ENCODE measurements around the gene UBAC1.
"Not testable (repeated sequence)": the region's sequence is repeated elsewhere in the genome, so short reads cannot be mapped to it uniquely, and the experiment has no call there.

UBAC1 gene

DNA sequence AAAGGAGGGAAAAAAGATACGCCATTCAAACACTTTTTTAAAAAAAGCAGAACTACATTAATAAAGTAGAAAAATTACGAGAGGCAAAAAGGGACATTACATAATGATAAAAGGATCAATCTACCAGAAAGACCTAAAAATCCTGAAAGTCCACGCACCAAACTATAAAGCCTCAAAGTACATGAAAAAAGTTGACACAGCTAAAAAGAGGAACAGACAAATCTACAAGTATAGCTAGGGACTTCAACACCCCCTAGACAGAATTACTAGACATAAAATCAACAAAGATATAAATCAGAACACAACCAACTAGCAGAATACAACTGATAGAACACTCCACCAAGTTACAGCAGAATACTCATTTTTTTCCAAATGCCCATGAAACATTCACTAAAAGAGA is 65.0 kb downstream of the UBAC1 start:
- no peak for TF ChIP-seq JUND (IDR thresholded peaks at IDR 0.05; ENCODE audit: low read depth)
- in situ Hi-C loops (cut with HindIII; ENCODE audit: low pct_unique_long_range_greater_than_20kb, low sequenced_read_pairs) = no loop called here
- no peak for DNase-seq (ENCODE audit: low read depth in 1 of 2, low spot score in 1 of 2)

DNA sequence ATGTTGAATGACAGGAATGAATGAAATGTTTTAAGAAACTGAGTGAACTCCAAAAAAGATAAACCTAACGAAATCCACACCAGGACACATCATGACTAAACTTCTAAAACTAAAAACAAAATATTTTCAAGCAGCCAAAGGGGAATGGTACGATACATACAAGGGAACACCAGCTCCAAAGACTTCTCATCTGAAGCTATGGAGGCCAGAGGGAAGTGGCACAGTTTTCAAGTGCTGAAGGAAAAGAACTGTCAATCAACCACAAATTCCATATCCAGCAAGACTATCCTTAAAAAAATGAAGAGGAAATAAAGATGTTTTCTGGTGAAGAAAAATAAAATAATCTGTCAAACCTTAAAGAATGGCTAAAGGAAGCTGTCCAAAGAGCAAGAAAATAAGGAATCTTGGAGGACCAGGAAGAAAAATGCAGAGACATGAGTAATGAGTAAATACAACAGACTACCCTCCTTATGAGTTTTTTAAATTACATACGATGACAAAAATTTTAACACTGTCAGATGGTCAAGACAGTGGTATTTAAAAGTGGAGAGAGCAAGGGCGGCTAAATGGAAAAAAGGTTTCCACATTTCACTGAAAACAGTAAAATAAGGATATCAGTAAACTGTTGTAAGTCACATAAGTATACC is 65.8 kb downstream of the UBAC1 start:
- no peak for DNase-seq (ENCODE audit: low read depth in 1 of 2, low spot score in 1 of 2)
- in situ Hi-C loops (cut with HindIII; ENCODE audit: low pct_unique_long_range_greater_than_20kb, low sequenced_read_pairs) = no loop called here
- no peak for TF ChIP-seq JUND (IDR thresholded peaks at IDR 0.05; ENCODE audit: low read depth)

DNA sequence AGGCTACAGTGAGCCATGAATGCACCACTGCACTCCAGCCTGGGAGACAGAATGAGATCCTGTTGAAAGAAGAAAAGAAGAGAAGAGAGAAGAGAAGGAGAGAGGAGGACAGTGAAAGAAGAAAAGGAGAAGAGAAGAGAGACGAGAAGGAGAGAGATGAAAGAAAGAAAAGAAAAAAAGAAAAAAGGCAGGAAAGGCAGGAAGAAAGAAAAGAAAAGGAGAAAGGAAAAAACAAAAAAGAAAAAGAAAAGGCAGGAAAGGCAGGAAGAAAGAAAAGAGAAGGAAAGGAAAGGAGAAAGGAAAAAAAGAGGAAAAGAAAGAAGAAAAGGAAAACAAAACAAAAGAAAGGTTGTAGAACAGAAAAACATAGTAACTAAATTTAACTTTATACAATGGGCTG is 68.1 kb downstream of the UBAC1 start:
- DNase-seq (ENCODE audit: low read depth in 1 of 2, low spot score in 1 of 2) = no peak
- in situ Hi-C loops (cut with HindIII; ENCODE audit: low pct_unique_long_range_greater_than_20kb, low sequenced_read_pairs) = no loop called here
- no peak for TF ChIP-seq JUND (IDR thresholded peaks at IDR 0.05; ENCODE audit: low read depth)

DNA sequence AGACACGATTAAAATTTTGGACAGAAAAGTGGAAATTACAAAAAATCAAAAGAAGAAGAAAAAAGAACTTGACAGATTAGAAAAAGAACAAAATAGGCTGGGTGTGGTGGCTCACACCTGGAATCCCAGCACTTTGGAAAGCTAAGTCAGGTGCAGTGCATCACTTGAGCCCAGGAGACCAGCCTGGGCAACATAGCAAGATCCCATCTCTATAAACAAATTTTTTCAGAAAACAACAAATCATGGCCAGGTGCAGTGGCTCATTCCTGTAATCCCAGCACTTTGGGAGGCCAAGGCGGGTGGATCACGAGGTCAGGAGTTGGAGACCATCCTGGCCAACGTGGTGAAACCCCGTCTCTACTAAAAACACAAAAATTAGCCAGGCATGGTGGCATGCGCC is 68.8 kb downstream of the UBAC1 start:
- in situ Hi-C loops (cut with HindIII; ENCODE audit: low pct_unique_long_range_greater_than_20kb, low sequenced_read_pairs); DNase-seq (ENCODE audit: low read depth in 1 of 2, low spot score in 1 of 2): not testable (repeated sequence)

DNA sequence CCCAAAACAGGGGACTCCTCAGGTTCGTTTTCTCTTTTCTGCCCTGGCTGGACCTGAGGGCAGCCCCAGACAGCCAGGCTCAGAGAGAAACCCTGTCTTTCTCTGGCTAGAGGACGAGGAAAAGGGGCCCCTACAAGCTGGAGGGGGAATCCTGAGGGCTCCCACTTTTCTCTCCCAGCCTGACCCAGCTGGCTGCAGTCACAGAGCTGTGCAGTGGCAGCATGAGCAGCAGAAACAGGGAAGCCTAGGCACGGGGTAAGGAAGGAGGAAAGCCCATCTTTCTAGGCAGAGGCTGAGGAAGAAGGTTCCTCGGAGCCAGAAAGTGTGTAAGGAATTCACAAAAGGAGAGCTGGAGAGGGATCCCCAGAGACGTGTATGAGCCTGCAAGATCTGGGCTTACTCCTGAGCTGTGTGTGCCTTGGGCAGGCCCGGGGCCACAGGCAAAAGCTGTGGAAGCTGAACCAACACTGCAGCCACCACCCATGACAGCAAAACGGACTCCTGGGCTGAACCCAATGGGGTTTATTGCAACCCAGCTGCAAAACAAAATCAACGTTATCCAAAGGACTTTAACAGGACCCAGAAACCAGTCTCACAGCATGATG is 70.0 kb downstream of the UBAC1 start:
- in situ Hi-C loops (cut with HindIII; ENCODE audit: low pct_unique_long_range_greater_than_20kb, low sequenced_read_pairs) = no loop called here
- no peak for DNase-seq (ENCODE audit: low read depth in 1 of 2, low spot score in 1 of 2)
- no peak for TF ChIP-seq JUND (IDR thresholded peaks at IDR 0.05; ENCODE audit: low read depth)

DNA sequence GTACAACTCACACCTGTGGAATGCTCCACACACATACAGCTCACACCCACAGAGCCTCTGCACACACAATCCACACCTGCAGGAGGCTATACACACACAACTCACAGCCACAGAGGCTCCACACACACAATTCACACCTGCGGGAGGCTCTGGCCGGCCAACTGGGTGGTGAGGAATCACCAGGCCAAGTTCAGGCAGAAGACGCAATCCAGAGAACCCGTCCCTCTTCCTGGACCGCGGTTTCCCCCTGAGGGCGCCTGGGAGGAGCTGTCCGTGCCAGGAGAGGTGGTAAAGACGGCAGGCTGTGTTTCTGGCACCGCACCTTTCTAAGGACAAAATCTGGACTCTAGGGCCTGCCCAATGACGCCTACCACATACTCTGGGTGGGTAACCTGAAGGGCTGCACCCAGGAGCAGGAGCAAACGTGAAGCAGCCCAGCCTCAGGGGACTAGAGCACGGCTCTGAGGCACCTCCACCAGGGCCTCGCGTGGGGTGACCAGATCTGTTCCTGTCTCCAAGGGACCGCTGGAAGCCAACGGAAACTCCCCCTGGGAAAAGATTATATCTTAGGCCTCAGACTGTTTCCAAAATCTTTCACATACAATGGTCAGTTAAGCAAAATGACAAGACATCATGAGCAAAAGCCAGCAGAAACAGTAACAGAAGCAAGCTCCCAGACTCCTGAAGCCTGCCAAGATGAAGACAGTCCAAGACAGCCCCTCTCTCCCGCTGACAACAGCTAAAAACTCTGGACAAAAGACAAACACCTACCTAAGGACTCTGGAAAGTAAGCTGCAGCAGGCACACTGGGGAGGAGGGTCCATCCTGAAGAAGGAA is 70.8 kb downstream of the UBAC1 start:
- peak; percentile 84 for DNase-seq (ENCODE audit: low read depth in 1 of 2, low spot score in 1 of 2)
- in situ Hi-C loops (cut with HindIII; ENCODE audit: low pct_unique_long_range_greater_than_20kb, low sequenced_read_pairs) = no loop called here
- TF ChIP-seq JUND (IDR thresholded peaks at IDR 0.05; ENCODE audit: low read depth) = no peak

DNA sequence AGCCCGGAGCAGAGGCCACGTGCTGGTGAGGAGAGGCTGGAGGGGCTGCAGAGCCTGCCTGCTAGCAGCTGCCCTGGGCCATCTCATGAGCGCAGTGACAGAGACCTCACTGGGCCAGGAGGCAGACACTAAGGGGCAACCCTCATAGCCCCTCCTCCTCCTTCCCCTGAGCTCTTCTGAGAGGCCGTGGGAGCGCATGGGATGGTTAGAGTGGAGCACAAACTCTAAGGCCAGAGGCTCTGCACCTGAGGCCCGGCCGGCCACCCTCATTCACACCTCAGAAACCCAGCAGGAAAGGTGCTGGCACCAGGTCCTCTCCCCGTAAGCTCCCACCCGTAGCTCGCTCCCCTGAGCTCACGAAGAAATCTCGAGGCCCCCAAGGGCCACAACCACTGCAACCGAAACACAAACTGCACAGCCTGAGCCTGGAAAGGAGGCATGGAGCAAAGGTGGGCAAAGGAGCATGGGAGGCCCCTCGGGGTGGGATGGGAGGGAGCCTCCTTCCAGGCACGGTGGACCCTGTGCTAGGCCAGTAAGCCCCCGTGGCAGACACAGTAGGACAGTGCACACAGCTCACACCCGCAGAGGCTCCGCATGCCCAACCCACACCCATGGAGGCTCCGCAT is 71.5 kb downstream of the UBAC1 start:
- DNase-seq (ENCODE audit: low read depth in 1 of 2, low spot score in 1 of 2) = no peak
- in situ Hi-C loops (cut with HindIII; ENCODE audit: low pct_unique_long_range_greater_than_20kb, low sequenced_read_pairs) = no loop called here
- no peak for TF ChIP-seq JUND (IDR thresholded peaks at IDR 0.05; ENCODE audit: low read depth)

DNA sequence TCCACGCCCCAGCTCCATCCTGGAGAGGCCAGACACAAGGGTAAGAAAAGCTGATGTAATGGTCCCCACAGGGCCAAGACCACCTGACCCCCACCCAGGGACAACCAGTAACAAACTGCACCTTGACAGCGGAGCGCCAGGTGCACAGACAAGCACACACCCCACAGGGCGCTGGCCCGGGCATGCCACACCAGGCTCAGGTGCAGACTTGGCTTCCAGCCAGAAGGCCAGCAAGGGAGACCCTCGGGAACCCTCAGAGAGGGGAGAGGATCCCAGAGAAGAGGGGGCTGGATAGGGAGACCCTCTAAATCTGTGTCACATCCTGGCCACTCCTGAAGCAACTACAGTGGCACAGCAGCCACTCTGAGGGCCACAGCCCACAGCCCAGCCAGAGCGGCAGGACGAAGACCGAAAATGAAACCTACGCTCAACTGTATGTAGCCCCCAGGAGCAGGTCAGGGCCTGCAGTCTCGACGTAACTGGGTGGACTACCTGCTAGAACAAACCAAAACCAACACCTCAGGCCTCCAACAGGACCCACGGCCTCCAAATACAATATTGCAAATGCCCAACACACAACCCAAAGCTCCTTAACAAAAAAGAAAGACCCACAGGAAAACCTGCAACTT is 72.3 kb downstream of the UBAC1 start:
- TF ChIP-seq JUND (IDR thresholded peaks at IDR 0.05; ENCODE audit: low read depth) = no peak
- no peak for DNase-seq (ENCODE audit: low read depth in 1 of 2, low spot score in 1 of 2)
- in situ Hi-C loops (cut with HindIII; ENCODE audit: low pct_unique_long_range_greater_than_20kb, low sequenced_read_pairs) = no loop called here

DNA sequence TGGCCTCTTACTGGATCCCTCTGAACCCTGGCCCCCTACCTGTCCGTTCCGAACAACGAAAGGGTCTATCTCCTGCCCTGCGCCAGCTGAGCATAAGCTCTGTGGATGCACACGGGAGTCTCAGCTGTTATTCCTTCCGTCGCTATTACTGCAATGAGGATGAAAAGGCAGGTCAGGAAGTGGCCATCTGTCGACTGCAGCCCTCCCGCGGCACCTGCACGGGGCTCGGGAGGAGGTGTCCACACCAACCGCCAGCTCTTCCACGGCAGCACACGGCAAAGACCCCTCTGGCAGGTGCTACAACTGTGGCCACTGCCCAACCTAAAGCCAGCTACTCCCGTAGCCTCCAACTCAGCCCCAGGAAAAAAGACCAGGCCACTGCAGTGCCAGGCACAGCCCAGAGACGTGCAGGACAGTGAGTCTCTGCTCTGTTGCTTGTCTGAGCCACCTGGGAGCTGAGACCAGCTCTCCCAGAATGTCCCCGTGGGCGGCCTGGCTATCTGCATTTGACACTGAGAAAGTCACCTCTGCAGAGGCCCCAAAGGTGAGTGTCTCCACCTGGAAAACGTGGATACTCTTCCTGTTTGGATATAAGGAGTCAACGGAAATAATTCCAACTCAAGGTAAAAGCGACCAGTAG is 72.9 kb downstream of the UBAC1 start:
- in situ Hi-C loops (cut with HindIII; ENCODE audit: low pct_unique_long_range_greater_than_20kb, low sequenced_read_pairs) = no loop called here
- TF ChIP-seq JUND (IDR thresholded peaks at IDR 0.05; ENCODE audit: low read depth) = no peak
- DNase-seq (ENCODE audit: low read depth in 1 of 2, low spot score in 1 of 2) = no peak

DNA sequence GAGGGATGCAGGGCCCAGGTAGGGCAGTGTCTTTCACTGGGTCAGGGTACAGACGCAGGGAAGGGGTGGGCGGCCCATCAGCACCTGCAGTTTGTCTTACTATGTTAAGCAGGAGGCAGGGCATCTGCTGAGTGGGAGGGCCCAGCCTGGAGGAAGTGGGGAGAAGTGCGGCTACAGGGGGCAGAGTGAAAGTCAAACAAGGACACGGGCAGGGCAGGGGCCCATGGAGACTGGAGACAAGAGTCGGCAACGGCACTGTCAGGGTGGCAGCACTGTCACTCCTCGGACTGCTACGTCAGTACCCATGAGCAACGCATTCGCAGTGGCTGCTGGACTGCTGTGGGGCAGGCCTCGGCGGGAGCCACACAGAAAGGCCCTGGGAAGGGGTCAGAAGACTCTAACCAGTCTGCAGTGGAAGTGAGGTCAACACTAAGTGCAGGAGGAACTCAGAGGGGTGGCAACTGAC is 73.6 kb downstream of the UBAC1 start:
- in situ Hi-C loops (cut with HindIII; ENCODE audit: low pct_unique_long_range_greater_than_20kb, low sequenced_read_pairs) = no loop called here
- no peak for TF ChIP-seq JUND (IDR thresholded peaks at IDR 0.05; ENCODE audit: low read depth)
- no peak for DNase-seq (ENCODE audit: low read depth in 1 of 2, low spot score in 1 of 2)

DNA sequence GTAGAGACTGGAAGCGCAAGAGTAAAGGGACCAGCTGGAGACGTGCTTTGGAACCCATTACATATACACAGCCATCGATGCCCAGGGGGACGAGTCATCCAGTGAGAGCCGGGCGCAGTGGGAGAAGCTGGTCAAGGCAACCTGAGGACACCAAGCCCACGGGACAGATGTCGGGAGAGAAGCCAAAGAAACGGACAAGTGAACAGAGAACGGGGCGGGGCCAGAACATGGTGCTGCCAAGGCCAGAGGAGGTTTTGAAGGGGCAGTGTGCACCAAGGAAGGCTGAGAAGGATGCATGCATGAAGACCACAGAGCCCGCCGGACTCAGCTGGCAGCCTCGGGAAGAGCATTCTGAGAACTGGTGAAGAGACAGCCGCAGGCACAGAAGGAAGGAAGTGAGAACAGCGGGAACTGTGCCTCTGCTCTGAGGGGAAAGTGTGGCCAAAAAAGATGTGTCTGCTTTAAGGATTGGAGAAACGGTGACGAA is 74.1 kb downstream of the UBAC1 start:
- DNase-seq (ENCODE audit: low read depth in 1 of 2, low spot score in 1 of 2) = no peak
- in situ Hi-C loops (cut with HindIII; ENCODE audit: low pct_unique_long_range_greater_than_20kb, low sequenced_read_pairs) = no loop called here
- no peak for TF ChIP-seq JUND (IDR thresholded peaks at IDR 0.05; ENCODE audit: low read depth)
